ENCODE data around the gene NR6A1.

NR6A1 gene

DNA sequence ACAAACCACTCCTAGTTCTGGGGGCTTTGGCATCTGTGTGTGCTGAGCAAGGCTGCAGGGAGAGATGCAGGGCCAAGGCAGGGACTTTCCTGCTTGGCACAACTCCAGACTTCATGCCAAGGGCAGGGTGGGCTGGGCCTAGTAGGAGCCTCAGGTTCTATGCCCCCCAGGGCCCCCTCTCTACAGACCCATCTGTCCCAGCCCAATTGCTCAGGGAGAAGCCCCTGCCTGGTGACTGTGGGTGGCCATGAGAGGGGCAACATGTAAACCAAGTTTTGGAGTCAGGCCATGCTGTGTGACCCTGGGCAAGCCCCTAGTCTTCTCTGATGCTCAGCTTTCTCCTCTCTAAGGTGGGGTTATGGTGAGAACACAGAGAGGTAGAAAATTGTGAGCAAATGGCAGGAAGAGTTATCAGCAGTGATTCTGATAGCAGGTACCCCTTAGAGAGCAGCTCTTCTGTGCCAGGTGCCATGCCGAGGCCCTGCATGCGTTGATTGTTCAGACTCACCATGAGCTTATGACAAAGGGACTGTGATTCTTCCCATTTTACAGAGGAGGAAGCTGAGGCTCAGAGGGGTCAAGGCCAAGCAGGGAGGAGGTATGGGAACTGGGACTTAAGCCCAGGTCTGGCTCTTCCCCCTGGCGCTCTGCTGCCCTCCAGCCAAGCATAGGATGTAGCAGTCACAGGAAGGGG is 11.0 kb upstream of the NR6A1 start:
- no peak overlapping the region for H3K4me3 ChIP-seq (ENCODE audit: low read depth, low read length)
- DNase-seq (ENCODE audit: low read depth, low spot score): no peak
- in situ Hi-C loops (cut with HindIII; ENCODE audit: low sequenced_read_pairs): no loop called here
- TF ChIP-seq, protein P1, sequence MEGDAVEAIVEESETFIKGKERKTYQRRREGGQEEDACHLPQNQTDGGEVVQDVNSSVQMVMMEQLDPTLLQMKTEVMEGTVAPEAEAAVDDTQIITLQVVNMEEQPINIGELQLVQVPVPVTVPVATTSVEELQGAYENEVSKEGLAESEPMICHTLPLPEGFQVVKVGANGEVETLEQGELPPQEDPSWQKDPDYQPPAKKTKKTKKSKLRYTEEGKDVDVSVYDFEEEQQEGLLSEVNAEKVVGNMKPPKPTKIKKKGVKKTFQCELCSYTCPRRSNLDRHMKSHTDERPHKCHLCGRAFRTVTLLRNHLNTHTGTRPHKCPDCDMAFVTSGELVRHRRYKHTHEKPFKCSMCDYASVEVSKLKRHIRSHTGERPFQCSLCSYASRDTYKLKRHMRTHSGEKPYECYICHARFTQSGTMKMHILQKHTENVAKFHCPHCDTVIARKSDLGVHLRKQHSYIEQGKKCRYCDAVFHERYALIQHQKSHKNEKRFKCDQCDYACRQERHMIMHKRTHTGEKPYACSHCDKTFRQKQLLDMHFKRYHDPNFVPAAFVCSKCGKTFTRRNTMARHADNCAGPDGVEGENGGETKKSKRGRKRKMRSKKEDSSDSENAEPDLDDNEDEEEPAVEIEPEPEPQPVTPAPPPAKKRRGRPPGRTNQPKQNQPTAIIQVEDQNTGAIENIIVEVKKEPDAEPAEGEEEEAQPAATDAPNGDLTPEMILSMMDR (IDR thresholded peaks at IDR 0.05; ENCODE audit: low read depth, low read length): no peak

DNA sequence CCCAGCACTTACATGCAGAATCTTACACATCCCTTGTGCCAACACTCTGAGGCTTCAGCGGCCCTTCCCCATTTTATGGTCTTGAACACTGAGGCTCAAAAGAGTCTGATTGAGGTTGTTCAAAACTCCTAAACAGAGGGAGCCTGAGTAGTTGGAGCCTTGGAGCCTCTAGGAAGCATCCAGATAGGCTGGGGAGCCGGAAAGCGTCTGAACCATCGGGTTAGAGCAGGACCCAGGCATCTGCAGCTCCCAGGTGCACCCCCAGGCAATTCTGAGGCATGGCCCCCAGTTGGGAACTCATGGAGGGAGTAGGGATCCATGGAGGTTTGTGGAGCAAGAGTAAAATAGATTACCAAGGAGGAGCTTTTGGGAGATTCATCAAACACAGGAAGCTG is 9.6 kb upstream of the NR6A1 start:
- in situ Hi-C loops (cut with HindIII; ENCODE audit: low sequenced_read_pairs): no loop called here
- DNase-seq (ENCODE audit: low read depth, low spot score): no peak

DNA sequence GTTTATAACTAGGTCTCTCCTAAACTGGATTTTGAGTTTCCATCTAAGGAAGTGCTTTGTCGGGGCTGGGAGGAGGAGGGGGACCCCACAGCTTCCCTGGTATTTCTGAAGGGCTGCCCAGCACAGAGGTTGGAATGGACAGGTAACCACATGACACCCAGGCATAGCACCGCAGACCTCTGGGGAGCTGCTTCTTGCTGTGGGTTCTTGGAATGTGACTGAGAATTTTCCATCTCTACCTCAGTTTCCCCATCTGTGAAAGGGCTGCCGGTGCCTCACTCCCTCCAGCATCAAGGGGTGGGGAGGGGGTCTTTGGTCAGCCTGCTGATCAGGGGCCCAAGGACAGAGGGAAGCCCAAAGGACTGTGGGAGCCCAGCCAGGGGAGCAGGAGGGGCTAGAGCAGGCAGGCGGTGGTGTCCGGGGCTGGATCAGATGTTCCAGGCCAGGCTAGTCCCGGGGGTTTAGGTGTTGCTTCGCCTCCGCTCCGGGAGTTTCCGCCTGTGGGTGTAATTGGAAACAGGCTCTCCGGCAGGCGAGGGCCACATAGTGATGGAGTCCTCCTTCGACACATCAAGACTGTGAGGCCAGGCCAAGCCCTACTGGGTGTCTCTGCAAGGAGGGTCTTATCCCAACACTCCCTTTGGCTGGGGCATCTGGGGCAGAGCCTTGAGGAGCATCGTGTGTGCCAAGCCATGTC is 9.1 kb upstream of the NR6A1 start:
- TF ChIP-seq, protein P1 (IDR thresholded peaks at IDR 0.05; ENCODE audit: low read depth, low read length): no peak
- DNase-seq (ENCODE audit: low read depth, low spot score): no peak
- H3K4me3 ChIP-seq (ENCODE audit: low read depth, low read length): no peak overlapping the region
- in situ Hi-C loops (cut with HindIII; ENCODE audit: low sequenced_read_pairs): no loop called here

More for the DNA sequence above, 9.6 kb upstream of the NR6A1 start:
- TF ChIP-seq, protein P1 (IDR thresholded peaks at IDR 0.05; ENCODE audit: low read depth, low read length): no peak
- H3K4me3 ChIP-seq (ENCODE audit: low read depth, low read length): no peak overlapping the region

GRCh38 chr9:124779368-124780059 is 8.4 kb upstream of the NR6A1 start:
- peak; percentile 97 for DNase-seq (ENCODE audit: low read depth, low spot score)
- in situ Hi-C loops (cut with HindIII; ENCODE audit: low sequenced_read_pairs): no loop called here
- no peak overlapping the region for H3K4me3 ChIP-seq (ENCODE audit: low read depth, low read length)
- TF ChIP-seq, protein P1 (IDR thresholded peaks at IDR 0.05; ENCODE audit: low read depth, low read length): no peak

GRCh38 chr9:124778575-124779367 is 7.7 kb upstream of the NR6A1 start:
- in situ Hi-C loops (cut with HindIII; ENCODE audit: low sequenced_read_pairs): no loop called here

More at GRCh38 chr9:124778575-124779367, 7.7 kb upstream of the NR6A1 start:
- TF ChIP-seq, protein P1 (IDR thresholded peaks at IDR 0.05; ENCODE audit: low read depth, low read length): no peak
- H3K4me3 ChIP-seq (ENCODE audit: low read depth, low read length): no peak overlapping the region
- no peak for DNase-seq (ENCODE audit: low read depth, low spot score)
